SK-MEL-5 (cell line): ENCODE data around the gene SNX24. TPM values are rescaled to one million over a fixed set of nuclear protein-coding genes. Genes with fewer than 3 reads are reported as not detected.
A peak's percentile ranks its signal among the peaks of the same experiment; 100 is the strongest.

ENCODE experiments used
- DNase-seq: peaks from one replicate; pipeline ENCODE4 v3.0.0-alpha.2; 2016; ENCODE audit warnings: low read depth, low spot score
- in situ Hi-C: cut with HindIII; loops from 2 replicates; pipeline ENCODE4 v1.10.0; 2016; ENCODE audit warnings: low sequenced_read_pairs, high pct_unique_total_duplicates, low pct_unique_long_range_greater_than_20kb
- total RNA-seq: library from RNA; depleted of rRNA; stranded (reverse); fragments of >200 nt; shearing (Covaris generic); gene quantifications from 2 replicates; pipeline ENCODE4 v1.2.3, GENCODE V29; 2014

SNX24 gene
- total RNA-seq, 1 experiment from 2014 or later: 12.9 TPM

DNA sequence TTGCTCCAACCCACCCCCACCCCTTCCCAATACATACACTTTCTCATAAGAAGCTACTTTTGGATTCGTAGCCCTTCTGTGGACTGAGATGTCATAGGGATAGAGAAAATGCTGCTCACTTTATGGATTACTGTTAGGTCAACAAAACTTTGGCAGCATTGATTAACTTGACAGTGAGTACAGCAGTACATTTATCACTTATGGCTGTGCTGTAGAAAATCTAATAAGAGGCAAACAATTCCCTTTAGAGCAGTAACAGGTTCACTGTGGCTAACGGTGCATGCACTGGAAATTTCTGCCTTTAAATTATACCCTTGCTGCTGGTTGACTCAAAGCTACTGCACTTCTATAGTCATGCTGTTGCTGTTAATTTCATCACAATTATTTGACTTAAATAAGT lies 131.9 kb downstream of the SNX24 start:
- in situ Hi-C loops: no loop called here
- no peak for DNase-seq

DNA sequence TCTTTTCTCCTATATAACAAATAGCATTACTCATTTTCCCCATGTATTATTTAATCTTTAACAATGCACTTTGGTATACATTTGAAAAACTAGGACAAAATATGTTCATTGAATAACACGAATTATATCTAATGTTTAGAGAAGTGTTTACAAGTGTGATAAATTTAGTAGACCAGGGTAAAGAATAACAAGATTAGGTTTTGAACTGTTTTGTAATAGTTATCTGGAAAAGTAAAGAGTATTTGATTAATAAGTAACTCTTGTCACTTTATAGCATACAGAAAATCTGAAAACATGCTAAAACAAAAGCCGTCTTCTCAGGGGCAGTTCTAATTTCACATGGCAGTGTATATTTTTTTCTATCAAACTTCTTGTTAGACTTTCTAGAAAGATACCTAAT lies 132.7 kb downstream of the SNX24 start:
- no peak for DNase-seq
- in situ Hi-C loops: no loop called here

- no peak for DNase-seq
- in situ Hi-C loops: no loop called here
These were observed 133.4 kb downstream of the SNX24 start for GRCh38 chr5:122978644-122979297.

- in situ Hi-C loops: no loop called here
- DNase-seq: no peak
These were observed 136.4 kb downstream of the SNX24 start for GRCh38 chr5:122981846-122982245.

- no peak for DNase-seq
- in situ Hi-C loops: no loop called here
These were observed 137.0 kb downstream of the SNX24 start for GRCh38 chr5:122982376-122982775.

DNA sequence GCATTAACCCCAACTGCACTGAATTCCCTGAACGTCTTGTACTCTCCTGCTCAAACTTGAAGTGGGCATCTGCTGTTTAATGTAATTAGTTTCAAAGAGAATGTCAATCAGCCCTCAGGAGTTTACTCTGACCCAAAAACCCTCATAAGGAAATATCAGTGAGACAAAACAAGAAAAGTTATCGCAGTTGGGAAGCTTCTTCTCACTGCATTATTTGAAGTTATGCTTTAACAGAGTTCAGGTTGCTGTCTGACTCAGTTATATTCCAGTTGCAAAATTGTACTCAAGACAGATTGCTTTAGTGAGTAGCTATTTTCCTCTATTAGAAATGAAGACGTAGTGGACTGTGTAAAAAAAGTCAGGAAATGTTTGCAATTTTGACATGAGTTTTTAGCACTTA lies 139.0 kb downstream of the SNX24 start:
- in situ Hi-C loops: no loop called here
- DNase-seq: no peak

- in situ Hi-C loops: no loop called here
- no peak for DNase-seq
These were observed 139.7 kb downstream of the SNX24 start for GRCh38 chr5:122985006-122985700.

DNA sequence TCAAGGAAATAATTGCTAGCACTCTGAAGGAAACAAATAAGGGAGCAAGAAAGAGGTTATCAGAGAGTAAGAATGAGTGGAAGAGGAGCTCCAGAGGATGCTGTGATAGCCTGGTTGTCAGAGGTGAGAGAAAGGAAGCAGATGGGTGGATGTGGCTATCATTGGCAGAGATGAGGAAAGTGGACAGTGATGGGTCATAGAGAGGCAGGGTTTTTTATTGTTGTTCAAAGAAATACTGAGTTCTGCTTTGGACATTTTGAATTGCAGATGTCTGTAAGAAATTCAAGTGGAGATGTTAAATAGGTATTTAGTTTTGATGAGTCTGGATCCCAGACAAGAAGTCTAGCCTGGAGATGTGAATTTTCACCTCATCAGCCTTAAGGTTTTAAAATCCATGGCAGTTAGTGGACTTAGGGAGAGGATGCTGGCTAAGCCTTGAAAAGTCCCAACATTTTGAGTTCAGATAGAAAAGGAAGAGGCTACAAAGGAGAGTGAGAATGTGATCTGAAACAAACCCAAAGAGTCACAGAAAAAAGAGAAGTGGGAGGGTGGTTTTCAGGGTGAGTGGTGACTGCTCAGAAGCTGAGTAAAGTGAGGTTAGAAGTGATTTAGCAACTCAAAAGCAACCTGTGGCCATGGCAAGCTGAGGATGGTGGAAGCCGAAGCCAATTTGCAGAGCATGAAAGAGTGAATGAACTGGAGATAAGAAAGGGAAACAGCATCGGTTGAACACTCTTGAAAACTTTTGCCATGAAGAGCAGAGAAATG lies 140.7 kb downstream of the SNX24 start:
- no peak for DNase-seq
- in situ Hi-C loops: no loop called here

GRCh38 chr5:122996091-122996490 lies 150.7 kb downstream of the SNX24 start:
- in situ Hi-C loops: no loop called here
- DNase-seq: no peak

DNA sequence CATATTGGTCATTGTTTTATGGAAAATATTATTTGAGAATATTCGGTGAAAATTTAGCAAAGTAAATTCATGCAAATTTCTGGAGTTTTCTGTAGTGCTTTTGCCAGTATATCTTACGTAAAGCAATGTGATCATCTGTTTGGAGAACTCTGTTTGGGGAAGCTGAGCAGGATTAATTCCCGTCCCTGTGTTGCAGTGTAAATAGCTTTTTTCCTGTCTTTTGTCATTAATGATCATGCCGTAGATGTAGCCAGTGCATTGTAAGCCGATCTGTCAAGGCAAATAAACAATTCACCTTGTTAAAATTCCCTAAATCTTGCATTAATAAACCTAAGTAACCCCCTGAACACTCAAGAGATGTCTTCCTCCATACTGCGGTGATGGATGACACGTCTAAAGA lies 151.9 kb downstream of the SNX24 start:
- in situ Hi-C loops: no loop called here
- DNase-seq: no peak

- in situ Hi-C loops: no loop called here
- DNase-seq: peak; percentile 77
These were observed 154.6 kb downstream of the SNX24 start for GRCh38 chr5:122999947-123000563.

DNA sequence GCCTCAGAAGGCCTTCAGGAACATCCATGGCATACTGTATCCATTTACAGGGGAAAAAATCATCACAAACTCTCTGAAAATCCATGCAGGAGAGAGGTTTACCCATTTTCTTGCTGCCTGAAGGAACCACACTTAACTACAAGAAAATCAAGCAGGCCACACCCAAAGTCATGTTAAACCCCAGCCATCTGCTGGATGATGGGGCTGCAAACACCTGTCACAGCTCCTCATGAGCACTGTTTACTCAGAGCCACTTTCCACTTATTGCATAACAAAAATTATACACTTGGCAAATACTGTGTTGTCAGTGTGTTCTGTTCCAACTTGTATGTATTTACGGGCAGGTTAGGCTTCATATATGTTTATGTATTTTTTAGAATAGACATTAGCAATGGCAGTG lies 155.3 kb downstream of the SNX24 start:
- in situ Hi-C loops: no loop called here
- no peak for DNase-seq

DNA sequence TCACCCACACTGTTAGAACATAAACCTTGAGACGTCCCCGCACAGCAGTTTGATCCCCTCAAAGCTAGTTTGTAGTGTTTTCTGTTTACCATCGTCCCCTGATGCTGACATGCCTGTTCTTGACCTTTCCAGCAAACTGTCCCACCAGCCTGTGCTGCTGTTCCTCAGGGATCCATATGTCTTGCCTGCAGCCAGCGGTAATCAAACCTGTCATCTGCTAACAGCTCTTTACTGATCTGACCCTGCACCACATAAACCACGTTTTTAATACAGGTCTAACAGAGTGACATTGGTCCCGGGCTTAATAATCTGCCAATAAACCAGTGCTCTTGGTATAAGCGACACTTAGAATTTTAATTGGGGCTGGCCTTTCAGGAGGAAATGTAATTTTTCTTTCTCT lies 156.4 kb downstream of the SNX24 start:
- no peak for DNase-seq
- in situ Hi-C loops: no loop called here

DNA sequence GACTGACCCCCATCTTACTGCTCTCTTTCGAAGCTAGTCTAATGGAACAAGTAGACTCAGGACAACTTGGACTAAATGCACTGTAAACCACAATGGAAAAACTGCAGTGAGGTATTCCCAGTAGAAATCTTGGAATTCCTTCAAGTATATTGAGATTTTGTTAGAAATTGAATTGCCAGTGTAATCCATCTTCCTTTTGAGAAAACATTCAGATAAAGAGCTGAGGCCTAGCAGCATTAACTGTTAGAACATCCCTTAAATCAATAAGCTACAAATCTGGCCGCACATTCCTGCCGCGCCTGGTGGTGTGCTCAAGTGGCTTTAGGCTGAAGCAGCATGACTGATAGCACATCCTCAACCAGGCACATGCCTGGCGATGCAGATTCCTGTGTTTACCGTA lies 161.8 kb downstream of the SNX24 start:
- no peak for DNase-seq
- in situ Hi-C loops: no loop called here

DNA sequence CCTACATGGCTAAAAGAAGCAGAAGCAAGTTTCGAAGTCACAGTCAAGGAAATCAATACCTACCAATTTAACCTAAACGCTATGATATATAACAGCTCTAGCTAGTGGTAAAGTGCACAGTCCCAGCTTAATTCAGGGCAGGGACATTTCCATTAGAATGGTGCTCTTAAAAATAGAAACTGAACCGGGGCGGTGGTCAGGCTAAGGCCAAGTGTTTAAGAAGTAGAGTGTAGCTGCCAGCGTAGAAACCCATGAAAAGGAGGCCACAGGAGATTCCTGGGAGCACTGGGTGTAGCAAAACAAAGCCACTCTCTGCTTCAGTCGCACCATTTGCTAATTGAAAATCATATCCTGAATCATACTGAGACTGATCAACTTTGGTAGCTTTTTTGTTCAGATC lies 162.3 kb downstream of the SNX24 start:
- DNase-seq: no peak
- in situ Hi-C loops: no loop called here

DNA sequence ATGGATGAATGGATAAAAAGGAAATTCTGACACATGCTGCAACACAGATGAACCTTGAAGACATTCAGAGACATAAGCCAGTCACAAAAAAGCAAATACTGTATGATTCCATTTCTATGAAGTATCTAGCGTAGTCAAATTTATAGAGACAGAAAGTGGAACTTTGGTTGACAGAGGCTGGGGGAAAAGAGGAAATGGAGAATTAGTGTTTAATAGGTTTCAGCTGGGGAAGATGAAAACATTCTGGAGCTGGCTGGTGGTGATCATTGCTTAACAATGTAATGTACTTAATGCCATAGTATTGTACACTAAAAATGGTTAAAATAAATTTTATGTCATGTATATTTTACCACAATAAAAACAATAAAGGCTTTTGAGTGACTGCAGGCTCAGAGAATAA lies 166.9 kb downstream of the SNX24 start:
- no peak for DNase-seq
- in situ Hi-C loops: no loop called here

- DNase-seq: no peak
- in situ Hi-C loops: no loop called here
These were observed 169.3 kb downstream of the SNX24 start for GRCh38 chr5:123014689-123015088.

DNA sequence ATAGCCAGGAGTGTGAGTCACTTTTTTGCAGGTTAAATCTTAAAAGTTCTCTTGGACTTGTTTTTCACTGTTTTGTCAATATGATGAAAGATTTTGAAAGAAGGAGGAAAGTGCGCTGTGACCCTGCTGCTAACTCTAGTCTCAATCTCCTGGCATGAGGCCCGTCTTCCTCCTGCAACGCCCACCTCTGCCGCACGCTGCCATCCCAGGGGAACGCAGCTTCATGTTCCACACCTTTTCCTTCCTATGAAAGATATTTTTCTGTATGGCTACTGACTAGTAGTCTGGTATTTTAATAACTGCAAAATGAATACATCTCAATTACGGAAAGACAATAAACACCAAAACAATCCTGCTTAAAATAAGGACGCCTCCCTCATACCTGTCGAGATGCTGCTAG lies 182.8 kb downstream of the SNX24 start:
- DNase-seq: no peak
- in situ Hi-C loops: no loop called here
